Femur (tissue), 1 donor: ENCODE results near the gene SLC23A3.
"Not testable (repeated sequence)": the region's sequence is repeated elsewhere in the genome, so short reads cannot be mapped to it uniquely, and the experiment has no call there.

Source experiments
- DNase-seq: peaks from one replicate; pipeline ENCODE4 v3.0.0-alpha.2; 2017

Gene SLC23A3

DNA sequence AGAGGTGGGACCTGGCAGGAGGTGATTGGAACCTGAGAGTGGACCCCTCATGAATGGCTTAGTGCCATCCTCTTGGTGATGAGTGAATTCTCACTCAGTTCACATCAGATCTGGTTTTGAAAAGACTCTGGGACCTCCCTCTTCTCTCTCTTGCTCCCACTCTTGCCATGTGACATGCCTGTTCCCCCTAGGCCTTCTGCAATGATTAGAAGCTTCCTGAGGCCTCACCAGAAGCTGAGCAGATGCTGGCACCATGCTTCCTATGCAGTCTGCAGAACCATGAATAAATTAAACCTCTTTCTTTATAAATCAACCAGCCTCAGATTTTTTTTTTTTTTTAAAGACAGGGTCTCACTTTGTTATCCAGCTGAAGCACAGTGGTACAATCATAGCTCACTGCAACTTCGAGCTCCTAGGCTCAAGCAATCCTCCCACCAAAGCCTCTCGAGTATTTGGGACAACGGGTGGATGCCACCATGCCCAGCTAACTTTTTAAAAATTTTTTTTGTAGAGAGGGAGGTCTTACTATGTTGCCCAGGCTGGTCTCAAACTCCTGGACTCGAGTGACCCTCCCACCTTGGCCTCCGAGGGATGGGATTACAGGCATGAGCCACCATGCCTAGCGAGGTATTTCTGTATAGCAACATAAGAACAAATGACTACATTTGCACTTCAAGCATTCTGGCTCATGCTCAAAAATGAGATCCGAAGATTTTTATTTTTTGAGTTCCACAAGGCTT lies 34.8 kb upstream of the SLC23A3 start:
- DNase-seq = no peak

GRCh38 chr2:219201331-219201730 lies 31.5 kb upstream of the SLC23A3 start:
- DNase-seq = not testable (repeated sequence)

GRCh38 chr2:219200502-219201326 lies 30.9 kb upstream of the SLC23A3 start:
- DNase-seq = not testable (repeated sequence)

- no peak for DNase-seq
Measured at GRCh38 chr2:219199470-219200211, 29.8 kb upstream of the SLC23A3 start.

DNA sequence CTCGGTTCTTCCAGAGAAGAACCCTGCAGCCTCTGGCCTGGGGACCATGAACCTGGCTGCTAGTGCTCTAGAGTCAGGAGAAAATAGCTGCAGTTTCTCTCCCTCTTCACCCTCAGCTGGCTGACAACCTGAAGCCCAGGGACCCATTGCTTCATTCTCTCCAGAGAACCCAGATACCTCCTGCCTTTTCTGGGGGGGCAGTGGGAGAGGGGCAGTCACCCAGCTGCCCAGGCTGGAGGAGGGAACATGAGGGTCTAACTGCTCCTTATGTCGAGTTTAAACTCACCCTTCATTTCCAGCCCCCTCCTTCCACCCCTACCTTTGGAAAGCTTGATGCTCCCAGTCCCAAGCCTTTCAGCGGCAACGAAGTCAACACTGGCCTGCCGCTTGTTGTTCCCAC lies 29.1 kb upstream of the SLC23A3 start:
- DNase-seq = no peak

DNA sequence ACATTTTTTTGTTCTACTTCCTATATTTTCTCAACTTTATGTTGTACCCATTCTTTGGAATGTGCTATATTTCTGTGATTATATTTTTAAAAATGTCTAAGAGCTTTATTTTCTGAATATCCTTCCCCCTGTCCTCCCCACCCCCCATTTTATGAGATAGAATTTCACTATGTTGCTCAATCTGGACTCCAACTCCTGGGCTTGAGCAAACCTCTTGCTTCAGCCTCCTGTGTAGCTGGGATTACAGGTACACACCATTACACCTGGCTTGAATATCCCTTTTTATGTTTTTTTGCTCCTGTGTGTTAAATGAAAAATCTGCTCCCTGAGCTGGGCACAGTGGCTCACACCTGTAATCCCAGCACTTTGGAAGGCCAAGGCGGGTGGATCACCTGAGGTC lies 27.6 kb upstream of the SLC23A3 start:
- no peak for DNase-seq

DNA sequence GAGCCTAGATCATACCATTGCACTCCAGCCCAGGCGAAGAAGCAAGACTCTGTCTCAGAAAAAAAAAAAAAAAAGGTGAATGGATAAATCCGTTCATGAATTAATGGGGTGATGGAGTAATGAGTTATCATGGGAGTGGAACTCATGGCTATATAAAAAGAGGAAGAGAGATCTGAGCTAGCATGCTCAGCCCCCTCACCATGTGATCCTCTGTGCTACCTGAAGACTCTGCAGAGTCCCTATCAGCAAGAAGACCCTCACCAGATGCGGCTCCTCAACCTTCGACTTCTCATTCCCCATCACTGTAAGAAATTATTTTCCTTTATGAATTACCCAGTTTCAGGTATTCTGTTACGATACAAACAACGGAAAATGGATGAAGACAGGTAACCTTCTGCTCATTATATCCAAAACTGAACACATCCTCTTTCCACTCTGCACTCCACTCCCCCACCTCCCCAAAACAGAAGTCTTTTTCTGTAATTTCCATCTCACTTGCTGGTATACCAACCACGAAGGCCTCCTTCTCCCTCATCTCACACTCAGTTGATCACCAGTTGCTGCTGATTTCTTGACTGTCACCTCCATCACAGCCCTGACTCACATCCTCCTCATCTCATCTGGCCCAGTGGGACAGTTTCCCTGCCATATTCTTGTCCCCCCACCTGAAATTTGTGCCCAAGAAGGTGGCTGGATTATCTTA lies 17.1 kb upstream of the SLC23A3 start:
- no peak for DNase-seq

DNA sequence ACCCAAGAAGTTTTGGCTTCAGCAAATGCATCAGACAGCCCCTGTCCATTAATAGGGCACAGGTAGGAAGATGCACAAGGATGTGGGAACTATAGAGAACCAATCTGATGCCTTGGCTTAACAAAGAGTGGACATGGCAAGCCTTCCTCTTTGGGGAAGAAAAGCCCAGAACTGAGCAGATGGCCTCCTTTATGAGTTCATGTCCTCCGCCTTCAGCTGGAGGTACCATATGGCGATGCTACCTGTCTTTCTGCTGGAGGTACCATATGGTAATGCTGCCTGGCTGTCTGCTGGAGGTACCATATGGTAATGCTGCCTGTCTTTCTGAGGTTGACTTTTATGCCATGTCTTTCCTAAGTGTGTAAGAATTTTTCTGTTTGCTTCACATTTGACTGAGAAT lies 14.3 kb upstream of the SLC23A3 start:
- DNase-seq = no peak

DNA sequence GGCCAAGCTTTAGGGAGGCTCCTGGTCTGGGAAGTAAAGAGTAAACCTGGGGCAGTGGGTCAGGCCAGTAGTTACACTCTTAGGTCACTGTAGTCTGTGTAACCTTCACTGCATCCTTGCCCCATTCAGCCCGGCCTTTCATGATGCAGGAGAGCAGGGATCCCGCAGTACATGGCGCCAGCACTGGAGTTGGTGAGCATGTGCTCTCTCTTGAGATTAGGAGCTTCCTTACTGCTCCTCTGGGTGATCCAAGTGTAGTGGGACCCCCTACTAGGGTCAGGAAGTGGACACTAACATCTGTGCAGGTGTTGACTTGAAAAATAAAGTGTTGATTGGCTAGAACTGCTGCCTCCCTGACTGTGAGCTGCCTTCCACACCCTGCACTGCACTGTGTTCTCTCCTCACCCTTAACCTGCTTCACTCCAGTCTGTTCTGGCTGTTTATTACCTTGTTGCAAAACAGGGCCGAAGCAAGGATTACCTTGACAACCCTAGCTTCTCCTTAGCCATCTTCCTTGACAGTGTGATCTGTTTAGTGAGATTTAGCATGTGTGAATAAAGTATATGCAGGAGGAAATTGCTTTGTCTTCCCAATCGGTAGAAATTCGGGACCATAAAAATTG lies 13.4 kb upstream of the SLC23A3 start:
- DNase-seq = no peak

DNA sequence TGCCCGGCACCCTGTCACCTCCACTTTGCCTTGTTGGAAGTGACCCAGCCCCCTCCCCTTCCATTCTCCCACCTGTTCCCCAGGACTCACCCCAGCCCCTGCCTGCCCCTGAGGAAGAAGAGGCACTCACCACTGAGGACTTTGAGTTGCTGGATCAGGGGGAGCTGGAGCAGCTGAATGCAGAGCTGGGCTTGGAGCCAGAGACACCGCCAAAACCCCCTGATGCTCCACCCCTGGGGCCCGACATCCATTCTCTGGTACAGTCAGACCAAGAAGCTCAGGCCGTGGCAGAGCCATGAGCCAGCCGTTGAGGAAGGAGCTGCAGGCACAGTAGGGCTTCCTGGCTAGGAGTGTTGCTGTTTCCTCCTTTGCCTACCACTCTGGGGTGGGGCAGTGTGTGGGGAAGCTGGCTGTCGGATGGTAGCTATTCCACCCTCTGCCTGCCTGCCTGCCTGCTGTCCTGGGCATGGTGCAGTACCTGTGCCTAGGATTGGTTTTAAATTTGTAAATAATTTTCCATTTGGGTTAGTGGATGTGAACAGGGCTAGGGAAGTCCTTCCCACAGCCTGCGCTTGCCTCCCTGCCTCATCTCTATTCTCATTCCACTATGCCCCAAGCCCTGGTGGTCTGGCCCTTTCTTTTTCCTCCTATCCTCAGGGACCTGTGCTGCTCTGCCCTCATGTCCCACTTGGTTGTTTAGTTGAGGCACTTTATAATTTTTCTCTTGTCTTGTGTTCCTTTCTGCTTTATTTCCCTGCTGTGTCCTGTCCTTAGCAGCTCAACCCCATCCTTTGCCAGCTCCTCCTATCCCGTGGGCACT lies 12.7 kb upstream of the SLC23A3 start:
- no peak for DNase-seq

DNA sequence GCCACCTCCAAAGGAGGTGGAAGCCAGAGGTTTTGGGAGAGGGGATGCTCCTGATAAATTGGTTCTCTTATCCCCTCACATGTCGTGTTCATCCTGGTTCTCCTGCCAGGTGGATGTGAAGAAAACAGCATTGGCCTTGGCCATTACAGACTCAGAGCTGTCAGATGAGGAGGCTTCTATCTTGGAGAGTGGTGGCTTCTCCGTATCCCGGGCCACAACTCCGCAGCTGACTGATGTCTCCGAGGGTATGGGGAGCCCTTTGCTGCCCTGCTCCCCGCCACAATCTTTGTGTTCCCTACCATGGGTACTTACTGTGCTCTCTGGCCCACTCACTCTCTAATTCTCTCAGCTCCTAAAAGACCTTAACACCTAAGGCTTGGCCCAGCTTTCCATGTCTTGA lies 11.7 kb upstream of the SLC23A3 start:
- no peak for DNase-seq

DNA sequence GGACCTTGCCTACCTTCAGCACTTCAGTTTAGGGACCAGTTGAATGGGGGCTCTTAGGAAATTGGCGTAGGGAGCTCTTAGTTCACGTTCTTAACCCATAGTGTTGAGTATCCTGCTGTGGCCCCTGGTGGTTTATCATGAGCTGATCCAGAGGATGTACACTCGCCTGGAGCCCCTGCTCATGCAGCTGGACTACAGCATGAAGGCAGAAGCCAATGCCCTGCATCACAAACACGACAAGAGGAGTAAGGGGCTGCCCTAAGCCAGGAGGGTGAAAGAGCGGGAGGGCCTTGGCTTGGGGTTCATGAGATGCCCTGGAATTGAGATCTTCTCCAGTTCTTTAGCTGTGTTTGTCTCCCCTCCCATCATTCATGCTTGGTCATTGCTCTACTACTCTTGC lies 11.1 kb upstream of the SLC23A3 start:
- DNase-seq = no peak

DNA sequence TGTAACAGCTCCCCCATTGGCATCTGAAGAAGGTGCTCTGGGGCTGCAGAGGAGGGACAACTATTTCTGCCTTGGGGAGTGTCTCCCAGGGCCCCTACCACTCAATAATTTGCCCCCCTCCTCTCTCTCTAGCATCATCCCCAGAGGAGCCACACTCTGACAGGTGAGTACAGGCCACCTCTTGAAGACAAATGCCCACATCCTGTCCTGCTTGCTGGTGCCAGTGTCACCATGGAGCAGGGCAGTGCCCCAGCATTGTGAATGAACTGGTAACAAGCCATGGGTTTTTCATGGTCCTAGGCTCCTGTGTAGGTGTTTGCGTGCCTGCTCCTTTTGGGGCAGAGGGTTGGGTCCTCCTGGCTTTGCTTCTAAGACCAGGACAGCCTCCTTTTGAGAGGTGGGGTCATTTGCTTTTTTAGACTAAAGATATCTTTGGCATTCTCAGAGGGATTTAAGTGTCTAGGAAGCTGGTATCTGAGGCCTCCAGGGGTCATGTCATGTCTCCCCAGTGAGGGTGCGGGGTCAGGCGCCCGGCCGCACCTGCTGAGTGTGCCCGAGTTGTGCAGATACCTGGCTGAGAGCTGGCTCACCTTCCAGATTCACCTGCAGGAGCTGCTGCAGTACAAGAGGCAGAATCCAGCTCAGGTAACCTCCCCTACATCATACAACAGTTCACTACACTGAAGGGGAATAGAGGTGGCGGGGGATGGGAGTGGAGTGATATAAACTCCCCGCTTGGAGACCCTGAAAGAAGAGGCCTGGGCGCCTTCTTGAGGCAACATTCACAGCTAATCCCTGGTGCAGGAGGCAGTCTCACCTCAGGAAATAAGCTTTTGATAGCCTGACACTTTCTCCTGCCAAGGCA lies 10.0 kb upstream of the SLC23A3 start:
- DNase-seq = no peak

GRCh38 chr2:219178377-219179175 lies 8.7 kb upstream of the SLC23A3 start:
- no peak for DNase-seq

DNA sequence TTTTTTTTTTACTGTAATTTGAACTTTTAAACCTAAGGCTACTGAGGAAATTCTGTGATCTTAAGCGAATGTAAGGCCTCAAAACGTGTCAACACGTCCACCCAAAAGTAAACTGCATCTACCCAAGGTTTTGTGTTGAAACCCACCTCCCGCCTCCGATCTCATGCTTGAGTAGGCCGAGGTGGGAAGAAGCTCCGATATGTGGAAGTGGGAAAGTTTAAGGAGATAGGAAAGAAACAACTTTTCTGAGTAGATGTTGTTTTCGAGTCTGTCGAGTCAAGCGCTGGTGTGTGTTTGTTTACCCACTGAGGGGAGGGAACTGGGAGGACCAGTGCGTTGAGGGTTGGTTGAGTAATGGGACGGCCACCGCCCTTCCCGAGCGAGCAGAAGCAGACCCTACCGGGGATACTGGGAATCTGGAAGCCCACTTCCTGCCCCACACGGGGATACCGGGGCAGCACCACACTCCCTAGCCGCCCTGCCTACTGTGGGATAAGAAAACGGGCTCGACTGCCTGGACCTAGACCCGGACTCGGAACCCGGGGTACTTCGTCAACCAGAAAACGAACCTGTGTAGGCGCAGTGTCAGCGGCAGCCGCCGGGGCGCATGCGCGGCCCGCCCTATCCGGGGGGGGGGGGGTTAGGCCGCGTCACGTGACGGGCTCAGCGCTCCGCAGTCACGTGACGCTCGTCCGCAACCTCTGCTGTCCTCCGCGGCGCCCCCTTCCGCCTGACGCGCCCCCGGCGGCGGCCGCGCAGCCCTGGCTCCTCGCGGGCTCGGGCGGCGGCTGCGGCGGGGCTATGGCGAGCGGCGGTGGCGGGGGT lies 7.9 kb upstream of the SLC23A3 start, which contains the start of gene RETREG2:
TSS of gene RETREG2 (plus strand) at position 724 of the 825 bp plus-strand sequence. CDS start at position 802, 78 bp downstream.
- peak; percentile 94 for DNase-seq

GRCh38 chr2:219176818-219177551 lies 7.2 kb upstream of the SLC23A3 start, which contains the start of gene CNPPD1:
Gene CNPPD1, minus strand, starts transcription at chr2:219176925. Its CDS starts 97 bp downstream, at chr2:219176828.
- DNase-seq = peak; percentile 91
